HS-27A (cell line): ENCODE measurements around the gene LPO.

Source experiments
- DNase-seq: peaks from one replicate; pipeline ENCODE4 v3.0.0-alpha.2; 2012; ENCODE audit warnings: low read depth, missing footprints

LPO gene

DNA sequence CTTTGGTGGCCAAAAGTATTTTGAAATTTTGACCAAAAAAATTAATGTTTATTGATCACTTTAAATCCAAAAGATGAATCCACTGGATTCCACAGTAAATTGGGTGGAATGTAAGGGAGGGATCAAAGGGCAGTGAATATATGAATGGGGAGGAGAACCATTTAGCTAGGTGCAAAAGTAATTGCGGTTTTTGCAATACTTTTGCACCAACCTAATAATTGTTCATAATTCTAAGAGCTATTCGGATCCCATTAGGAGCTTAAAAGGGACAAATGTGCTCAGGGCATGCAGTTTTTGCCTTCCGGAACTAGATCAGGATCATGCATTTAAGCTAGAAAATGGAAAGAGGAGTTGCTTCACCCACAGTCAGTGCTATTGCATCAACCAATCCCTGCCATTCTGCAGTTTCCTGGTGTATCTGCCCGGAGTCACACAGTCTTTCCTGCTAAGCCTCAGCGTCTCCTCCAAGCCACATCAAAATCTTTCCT, at the start of gene LPO:
Gene LPO (plus strand): TSS at position 438 of the 488 bp plus-strand sequence. CDS start 4,396 bp downstream, outside the sequence.
- DNase-seq, result no peak

DNA sequence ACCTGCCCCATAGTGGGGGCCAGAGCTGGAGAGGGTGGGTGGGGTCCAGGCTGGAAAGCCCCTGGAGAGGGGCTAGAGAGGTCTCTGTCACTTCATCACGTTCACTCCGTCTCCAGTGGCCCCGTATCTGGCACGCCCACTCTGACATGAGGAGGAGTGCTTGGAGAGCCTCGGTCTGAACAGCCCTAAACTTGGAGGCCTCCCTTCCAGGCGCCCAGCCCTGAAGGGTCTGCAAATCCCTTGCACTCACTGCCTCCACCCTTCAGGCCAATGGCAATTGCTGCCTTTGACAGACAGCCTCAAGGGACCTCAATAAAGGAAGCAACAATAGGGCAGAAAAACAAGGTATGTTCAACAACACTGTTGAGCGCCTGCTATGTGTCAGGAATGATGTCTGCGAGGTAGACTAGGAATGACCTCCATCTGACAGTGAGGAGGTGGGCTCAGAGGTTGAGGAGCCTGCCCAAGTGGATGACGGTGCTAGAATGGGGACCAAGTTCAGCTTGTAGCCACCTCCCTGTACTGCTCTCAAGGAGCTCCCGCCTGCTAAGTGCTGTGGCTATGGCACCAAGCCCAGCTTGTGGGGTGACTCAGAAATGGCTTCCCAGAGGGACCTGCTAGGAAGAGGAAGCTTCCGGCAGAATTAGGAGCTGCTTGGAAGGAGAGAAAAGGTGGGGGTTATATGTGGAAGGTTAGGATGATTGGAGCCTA, 48.8 kb upstream of the LPO start:
- peak; percentile 56 for DNase-seq

DNA sequence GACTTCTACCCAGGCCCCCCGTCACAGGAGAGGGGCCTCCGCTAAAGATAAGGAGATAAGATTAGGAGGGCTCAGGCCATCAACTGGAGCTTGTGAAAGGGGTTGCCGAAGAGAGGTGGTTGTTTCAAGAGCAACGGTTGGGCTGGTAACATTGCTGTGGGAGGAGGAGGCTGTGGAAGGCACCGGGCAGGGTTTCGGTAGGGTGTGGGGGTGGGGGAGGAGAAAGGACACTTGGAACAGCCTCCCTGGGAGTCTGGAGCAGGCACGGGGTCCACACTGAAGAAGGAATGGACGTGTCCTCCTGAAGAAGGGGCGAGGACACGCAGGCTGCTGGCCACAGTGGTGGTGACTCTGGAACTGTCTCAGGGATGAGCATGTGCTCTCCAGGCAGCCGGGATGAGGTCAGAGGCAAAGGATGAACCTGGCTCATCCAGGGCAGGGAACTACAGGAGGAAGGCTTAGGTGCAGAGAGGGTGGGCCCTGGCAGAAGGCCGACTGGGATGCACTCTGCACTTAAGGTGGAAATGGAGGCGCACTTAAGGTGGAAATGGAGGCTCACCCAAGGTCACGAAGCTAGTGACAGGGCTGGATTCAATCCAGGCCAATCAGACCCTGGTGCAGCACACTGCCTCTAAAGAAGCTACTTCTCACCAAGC, 47.0 kb upstream of the LPO start:
- no peak for DNase-seq

DNA sequence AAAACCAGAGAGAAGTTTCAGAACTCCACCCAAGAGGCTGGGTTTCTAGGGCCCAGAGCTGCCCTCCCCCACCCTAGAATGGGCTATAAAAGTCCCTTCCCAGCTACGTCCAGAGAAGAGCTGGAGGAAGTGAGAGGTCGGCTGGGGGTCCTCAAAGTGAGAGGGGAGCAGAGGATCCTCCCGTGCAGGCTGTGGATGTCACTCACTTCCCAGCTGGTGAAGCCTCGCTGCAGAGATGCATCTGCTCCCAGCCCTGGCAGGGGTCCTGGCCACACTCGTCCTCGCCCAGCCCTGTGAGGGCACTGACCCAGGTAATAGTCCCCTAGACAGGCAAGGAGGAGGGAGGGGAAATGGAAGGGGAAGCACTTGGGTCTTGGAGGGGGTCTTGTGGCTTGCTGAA, 45.8 kb upstream of the LPO start, which contains the start of gene EPX:
Gene EPX (plus strand): TSS at position 115 of the 400 bp plus-strand sequence. CDS start 121 bp downstream, at position 236.
- DNase-seq, result no peak

DNA sequence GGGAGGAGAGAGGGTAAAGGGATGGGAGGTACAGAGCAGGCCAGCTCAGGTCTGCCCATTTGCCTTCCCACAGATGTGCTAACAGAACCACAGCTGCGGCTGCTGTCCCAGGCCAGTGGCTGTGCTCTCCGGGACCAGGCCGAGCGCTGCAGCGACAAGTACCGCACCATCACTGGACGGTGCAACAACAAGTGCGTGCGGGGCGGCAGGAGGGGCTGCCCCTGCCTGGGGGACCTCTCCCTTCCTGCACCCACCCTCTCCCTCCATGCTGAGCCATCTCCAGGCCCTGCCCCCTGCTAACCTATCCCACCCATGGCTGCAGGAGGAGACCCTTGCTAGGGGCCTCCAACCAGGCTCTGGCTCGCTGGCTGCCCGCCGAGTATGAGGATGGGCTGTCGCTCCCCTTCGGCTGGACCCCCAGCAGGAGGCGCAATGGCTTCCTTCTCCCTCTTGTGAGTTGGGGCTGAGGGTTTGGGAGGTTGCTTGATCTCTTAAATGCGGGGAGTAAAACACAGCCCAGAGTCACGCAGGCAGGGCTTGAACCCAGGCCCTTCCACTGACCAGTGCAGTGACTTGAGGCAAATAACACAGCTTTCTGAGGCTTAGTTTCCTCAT, 44.6 kb upstream of the LPO start:
- no peak for DNase-seq

DNA sequence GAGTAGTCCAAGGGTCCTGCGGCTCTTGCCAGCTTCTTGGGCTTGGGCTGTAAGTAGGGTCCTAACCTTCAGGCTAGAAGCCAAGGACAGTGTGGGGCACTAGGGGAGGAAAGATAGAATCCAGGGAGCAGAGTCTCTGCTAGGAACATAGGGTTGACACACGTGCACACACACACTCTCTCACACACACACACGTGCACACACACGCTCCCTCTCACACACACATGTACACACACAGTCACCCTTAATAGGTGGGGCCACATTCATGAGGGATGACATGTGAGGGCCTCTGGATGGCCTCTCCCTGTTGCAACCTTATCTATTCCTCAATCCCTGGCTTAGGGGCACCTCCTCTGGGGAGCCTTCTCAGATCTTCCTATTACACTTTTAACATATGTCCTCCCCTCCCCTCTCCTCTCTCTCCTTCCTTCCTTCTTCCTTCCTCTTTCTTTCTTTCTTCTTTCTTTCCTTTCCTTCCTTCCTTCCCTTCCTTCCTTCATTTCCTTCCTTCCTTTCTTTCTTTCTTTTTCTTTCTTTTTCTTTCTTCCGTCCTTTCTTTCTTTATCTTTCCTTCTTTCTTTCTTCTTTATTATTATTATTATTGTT, 42.8 kb upstream of the LPO start:
- DNase-seq, result no peak

DNA sequence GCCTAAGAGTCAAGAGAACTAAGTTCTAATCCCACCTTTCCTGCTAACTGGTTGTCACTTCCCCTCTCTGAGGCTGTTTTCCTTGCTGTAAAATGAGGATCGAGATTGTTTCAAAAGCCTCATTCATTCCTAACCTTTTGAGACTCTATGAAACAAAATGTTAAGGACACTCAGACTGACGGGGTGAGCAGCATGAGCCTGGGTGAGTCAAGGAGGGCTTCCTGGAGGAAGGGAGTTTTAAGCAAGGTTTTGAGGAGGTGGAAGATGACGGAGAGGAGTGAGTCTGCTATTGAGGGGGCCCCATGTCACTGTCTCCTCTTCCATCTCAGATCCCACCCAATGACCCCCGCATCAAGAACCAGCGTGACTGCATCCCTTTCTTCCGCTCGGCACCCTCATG, 41.8 kb upstream of the LPO start:
- DNase-seq, result no peak

DNA sequence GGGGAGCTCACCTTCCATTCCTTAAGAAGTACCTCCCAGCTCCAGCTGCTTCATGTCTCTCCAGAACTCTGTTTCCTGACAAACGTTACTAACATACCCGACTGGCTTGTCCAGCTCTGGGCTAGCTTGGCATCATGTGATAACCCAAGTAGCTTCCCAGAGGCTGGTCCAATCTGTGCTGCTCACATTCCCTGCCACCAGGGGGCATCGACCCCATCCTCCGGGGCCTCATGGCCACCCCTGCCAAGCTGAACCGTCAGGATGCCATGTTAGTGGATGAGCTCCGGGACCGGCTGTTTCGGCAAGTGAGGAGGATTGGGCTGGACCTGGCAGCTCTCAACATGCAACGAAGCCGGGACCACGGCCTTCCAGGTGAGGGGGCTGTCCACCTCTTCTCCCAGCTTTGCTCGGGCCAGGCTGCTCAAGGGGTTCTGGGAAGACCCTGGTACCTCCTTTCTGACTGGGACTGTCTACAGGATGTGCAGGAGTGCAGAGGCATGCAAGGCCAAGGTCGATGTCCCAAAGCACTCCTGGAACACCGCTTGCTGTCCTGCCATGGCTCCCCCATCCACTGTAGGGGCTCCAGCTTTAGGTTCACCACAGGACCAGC, 38.3 kb upstream of the LPO start:
- DNase-seq, result no peak

DNA sequence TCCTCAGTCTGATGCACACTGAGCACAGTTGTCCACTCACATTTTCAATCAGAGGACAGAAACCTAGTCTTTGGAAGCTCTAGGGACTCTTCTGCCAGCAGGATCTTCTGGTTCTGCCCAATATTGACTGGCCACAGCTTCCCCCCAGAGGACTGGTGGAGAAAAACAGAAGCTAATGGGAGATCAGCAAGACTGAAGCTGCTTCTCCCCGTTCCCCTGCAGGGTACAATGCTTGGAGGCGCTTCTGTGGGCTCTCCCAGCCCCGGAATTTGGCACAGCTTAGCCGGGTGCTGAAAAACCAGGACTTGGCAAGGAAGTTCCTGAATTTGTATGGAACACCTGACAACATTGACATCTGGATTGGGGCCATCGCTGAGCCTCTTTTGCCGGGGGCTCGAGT, 35.5 kb upstream of the LPO start:
- no peak for DNase-seq

DNA sequence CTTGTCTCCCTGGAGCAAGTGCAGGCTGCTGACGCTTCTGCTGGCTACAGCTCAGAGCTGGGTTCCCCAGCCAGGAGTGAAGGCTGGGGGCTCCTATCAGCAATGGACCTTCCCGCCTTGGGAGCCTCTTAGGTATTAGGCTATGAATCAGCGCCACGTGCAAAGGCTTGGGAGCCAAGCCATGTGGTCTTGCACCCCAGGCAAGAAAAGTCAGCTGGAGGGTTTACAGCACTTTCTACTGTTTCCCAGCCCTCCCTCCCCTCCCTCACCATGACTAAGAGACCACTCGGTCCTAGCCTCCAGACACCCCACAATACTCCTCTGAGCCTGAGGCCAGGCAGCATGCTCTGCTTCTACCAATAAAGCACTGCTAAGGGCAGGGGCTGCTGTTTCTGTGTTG, 33.6 kb upstream of the LPO start:
- no peak for DNase-seq

DNA sequence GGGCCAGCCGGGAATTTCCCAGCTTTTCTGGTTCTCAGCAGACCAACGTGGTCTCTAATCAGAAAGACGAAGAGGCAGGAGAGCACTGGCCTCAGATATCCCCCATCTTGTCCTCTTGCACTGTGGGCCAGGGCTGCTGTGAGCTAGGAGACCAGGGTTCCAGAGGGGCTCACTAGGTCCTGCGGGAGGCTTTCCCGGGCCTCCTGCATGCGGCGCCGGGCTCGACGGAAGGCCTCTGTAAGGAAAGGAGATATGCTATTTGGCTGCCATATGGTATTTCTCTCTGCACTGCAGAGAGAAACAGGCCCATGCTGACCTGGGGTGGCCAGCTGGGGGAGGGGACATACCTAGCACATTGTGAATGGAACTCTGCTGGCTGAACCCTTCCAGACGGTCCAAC, 32.4 kb upstream of the LPO start:
- no peak for DNase-seq

DNA sequence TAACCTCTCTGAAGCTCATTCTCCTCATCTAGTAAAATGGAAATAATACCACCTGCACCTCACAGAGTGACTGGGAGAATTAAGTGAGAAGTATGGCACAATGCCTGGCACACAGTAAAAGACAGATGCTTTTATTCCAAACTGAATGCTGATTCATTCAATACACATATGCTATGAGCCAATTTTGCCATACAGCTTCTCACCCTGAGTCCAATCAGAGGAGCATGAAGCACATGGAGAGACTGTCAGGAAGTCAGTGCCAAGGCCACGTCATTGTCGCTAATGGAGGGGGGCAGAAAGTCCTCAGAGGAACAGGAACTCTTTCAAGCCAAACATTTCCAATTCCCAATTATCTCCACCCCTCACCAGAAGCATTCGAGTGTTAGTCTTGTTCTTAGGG, 30.9 kb upstream of the LPO start:
- DNase-seq, result no peak

DNA sequence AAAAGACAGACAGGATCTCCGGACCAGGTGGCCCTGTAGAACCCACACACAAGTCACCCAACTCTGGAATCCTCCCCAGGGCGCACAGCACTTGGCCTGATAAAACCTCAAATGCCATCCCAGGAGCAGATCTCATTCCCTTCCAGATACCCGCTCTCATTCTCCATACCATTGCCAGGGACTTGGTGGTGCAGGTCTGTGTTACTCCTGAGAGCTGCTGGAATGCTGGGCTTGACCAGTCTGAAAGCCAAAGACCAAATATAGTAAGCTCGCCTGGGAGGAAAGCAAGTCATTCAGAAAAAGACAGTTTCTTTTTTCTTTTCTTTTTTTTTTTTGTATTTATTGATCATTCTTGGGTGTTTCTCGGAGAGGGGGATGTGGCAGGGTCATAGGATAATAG, 30.0 kb upstream of the LPO start:
- DNase-seq, result no peak

DNA sequence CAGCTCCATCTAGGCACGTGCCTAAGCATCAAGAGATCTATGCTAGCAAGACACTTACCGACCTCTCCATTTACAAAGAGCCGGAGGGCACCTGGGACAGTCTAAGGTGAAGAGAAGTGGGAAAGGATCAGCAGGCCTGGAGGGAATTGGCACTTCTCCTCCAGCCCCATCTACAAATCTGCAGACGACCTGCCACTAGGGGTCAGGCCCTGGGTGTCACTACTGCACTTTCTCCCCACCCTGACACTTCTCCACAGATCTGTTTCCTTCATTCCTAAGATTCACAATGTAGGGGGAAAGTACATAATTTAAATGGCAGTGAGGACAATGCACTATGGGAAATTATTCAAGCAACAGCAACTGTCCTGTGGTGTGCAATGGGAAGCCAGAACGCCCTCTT, 27.5 kb upstream of the LPO start:
- no peak for DNase-seq

DNA sequence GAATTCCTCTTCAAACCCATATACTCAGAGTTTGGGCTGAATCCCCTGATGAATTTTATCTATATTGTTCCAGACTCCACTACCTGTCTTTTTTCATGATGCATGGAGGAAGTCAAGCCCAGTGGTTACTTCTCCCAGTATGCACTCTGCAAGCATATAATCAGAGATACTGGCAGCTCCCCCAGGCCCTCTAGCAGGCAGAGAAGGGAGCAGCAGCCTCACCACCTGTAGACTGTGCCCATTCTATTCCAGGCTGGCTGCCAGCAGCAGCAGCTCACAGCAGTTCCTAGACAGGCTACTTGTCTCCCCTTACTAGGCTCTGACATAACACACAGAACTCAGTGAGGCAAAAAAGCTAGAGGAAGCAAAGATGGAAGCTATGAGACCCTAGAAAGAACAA, 22.7 kb upstream of the LPO start:
- no peak for DNase-seq

DNA sequence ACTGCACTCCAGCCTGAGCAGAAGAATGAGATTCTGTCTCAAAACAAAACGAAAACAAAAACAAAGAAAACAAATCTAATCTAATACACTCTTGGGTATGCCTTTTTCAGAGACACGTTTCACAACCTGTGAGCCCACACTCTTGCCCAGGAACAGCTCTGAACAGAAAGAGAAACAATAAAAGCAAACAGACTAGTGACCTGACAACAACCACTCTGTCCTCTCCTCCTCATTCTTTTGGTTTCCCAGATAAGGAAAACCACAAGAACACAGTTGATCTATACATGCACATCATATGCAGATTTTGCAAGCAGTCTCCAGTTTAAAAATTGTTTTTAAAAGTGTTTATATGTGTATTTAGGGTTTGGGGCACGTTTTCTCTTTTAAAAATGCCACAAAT, 20.6 kb upstream of the LPO start:
- no peak for DNase-seq

DNA sequence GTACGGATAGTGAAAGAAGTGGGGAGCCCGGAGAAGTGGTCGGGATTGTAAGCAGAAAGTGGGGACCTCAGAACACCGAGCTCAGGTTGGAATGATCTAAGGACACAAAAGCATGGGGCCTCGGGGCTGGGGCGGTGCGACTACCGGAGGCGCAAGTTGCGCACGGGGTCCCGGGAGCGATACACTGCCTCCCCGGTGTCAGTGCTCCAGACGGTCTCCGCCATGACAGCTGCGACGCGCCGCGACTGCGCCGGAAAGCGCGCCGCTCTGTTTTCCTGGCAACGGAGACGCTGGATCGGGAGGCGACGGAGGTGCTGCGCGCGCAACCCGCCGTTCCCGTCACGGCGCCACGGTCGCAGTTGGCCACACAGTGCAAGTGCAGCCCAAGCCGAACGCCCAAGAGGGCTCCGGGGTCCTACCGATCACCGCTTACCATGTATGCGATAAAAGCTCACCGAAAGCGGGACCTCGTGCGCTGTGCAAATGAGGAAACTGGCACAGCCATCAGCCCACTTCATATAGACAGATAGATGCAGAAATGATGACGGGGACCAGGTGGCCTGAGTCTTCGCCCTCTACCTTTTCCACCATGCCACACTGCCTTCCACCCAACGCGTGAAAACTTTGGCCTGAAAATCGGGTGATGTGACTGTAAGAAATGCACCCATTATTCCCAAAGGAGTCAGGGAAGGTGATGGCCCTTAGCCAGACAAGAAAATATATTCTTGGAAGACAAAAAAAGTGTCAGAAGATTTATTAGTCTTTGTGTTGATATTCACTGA, 19.2 kb upstream of the LPO start, which contains the start of gene MKS1:
Gene MKS1 (minus strand): TSS at position 249 of the 782 bp plus-strand sequence. CDS start 25 bp downstream, at position 224.
- DNase-seq, result peak; percentile 71

DNA sequence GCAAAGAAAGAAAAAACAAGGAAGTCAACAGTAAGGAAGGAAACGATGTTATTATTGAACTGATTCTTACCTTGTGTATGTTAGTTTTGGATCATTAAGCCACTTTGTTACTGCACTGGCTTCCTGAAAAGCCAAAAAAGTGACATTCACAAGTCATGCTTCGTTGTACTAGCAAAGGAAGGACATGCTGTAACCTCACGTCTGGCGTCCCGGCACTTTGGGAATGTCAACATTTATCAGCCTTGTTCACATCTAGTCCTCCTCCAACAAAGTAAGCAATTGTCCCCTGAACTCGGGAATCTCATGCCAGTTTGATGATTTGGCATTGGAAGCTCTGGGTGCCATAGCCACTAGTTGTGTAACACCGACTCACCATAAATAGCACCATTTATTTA, 18.6 kb upstream of the LPO start:
- no peak for DNase-seq

DNA sequence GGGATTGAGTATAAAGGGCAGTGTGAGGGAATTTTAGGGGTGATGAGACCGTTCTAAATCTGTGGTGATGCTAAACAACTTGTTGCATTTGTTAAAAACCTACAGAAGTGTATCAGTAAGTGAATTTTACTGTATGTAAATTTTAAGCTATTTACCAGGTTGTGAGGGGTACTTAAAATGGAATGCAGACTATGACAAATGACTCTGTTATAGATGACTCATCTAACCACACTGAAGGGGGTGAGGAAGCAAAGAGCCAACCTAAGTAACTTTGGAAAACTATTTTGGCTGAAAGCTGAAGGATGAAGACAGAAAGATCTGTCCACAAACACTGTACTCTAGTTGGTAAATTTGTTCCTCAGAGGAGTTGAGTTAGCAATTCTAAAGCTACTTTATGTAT, 14.1 kb upstream of the LPO start:
- no peak for DNase-seq

DNA sequence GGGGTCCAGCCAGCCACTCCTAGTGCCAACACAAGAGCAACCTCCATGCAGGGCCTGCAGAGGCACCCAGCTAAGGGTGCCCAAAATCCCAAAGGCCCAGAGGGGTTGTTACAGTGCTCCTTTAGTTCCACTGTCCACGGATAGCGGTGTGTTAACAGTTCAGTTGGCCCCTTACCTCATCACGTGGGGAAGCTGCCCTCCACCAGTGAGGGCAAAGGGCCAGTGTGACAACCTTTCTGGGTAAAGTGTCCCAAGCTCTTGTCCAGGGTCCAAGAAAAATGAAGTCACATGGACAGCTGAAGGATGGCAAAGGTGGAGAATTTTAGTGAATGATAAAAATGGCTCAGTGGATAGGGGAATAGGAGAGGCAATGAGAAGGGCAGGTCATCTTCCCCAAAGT, 10.7 kb upstream of the LPO start:
- DNase-seq, result no peak

DNA sequence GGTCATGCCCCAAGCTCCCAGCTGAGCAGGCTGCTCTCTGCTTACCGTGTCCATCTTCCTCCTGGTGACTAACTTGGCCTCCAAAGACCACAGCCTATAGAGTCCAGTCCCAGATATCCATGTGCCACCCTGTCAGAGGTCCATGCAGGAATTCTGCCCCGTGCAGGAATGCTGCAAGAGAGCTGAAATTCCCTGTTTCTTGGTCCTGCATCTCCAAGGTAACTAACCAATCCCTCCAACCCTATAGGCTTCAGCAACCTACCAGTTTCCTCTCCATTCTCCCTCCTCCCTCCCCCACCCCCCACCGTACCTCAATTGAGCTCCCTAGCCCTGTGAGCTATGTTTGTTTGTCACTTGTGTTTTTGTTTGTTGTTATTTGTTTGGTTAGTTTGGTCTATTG, 9.7 kb upstream of the LPO start:
- DNase-seq, result no peak
